ENCODE measurements around the gene MTUS2.

- TF ChIP-seq POLR2AphosphoS5 (IDR thresholded peaks at IDR 0.05; ENCODE audit: low read depth, low read length), result no peak
- TF ChIP-seq POLR2A (IDR thresholded peaks at IDR 0.05; ENCODE audit: low read depth, low read length), result no peak
Observed at GRCh38 chr13:29310806-29311205, 490.7 kb downstream of the MTUS2 start.
